Measurements from ENCODE around the gene SRGAP3.

SRGAP3 gene

GRCh38 chr3:9223672-9224071 lies 25.8 kb downstream of the SRGAP3 start:
- no peak for TF ChIP-seq EZH2phosphoT487 (IDR thresholded peaks at IDR 0.05; ENCODE audit: borderline replicate concordance)
- TF ChIP-seq, protein P1, sequence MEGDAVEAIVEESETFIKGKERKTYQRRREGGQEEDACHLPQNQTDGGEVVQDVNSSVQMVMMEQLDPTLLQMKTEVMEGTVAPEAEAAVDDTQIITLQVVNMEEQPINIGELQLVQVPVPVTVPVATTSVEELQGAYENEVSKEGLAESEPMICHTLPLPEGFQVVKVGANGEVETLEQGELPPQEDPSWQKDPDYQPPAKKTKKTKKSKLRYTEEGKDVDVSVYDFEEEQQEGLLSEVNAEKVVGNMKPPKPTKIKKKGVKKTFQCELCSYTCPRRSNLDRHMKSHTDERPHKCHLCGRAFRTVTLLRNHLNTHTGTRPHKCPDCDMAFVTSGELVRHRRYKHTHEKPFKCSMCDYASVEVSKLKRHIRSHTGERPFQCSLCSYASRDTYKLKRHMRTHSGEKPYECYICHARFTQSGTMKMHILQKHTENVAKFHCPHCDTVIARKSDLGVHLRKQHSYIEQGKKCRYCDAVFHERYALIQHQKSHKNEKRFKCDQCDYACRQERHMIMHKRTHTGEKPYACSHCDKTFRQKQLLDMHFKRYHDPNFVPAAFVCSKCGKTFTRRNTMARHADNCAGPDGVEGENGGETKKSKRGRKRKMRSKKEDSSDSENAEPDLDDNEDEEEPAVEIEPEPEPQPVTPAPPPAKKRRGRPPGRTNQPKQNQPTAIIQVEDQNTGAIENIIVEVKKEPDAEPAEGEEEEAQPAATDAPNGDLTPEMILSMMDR (conservative IDR thresholded peaks at IDR 0.05; ENCODE audit: low read length), result no peak
- H3K27me3 ChIP-seq (ENCODE audit: insufficient read depth, low read length, poor library complexity, severe bottlenecking), result no peaks in the 10 kb centered on the region
- no peaks in the 10 kb centered on the region for H4K20me1 ChIP-seq (ENCODE audit: insufficient read depth, low read length, poor library complexity, severe bottlenecking)
- H3K4me3 ChIP-seq (ENCODE audit: low read length, poor library complexity, severe bottlenecking), result no peak overlapping the region
- H3K79me2 ChIP-seq (ENCODE audit: insufficient read depth, low read length), result peaks cover 82% of the 10 kb centered on the region
- H3K9me3 ChIP-seq (ENCODE audit: insufficient read depth, low read depth, low read length), result no peaks in the 10 kb centered on the region
- no peak overlapping the region for H2AFZ ChIP-seq (ENCODE audit: low read length)
- H3K4me2 ChIP-seq (ENCODE audit: low read depth, low read length, poor library complexity, severe bottlenecking), result no peak overlapping the region
- no peaks in the 10 kb centered on the region for H3K36me3 ChIP-seq (ENCODE audit: insufficient read depth, low read length)
- H3K9me2 ChIP-seq (replicated peaks; ENCODE audit: low read depth, low read length), result no peaks in the 10 kb centered on the region
- no peaks in the 10 kb centered on the region for H3F3A ChIP-seq (ENCODE audit: low read depth)
- H3K4me1 ChIP-seq (ENCODE audit: insufficient read depth, low read length, poor library complexity, severe bottlenecking), result peaks cover 44% of the 10 kb centered on the region
- no peak overlapping the region for H3K9ac ChIP-seq (ENCODE audit: low read depth, low read length, poor library complexity, severe bottlenecking)

DNA sequence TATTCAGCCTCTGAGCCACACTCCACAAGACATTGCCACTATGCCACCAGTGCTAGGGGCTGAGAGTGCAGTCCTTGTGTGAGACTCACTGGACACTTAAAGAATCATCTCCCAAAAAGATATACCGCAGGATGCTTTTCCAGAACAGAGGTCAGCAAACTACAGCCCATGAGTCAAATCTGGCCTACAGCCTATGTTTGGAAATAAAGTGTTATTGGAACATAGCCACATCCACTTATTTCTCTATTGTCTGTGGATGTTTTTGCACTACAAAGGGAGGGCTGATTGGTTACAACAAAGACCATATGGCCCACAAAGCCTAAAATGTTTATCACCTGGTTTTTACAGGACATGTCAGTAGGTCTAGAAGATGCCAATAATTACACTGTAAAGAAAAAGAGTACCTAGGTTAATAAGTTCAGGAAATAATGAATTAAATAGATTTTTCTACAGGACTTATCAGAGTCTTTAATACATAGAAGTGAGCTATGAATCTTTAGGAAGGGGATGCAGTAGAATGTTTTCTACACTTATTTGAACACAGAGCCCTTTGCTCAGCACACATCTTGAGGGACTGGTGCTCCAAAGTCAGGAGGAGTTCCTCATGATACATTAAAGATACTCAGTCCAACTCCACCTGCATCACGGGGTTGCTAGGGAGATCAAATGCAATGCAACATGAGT lies 26.3 kb downstream of the SRGAP3 start:
- Histone ChIP-seq H3K4me1 (ENCODE audit: insufficient read depth, low read length, poor library complexity, severe bottlenecking) (peaks cover 39% of the 10 kb centered on the region), H3F3A (ENCODE audit: low read depth) (no peaks in the 10 kb centered on the region), H2AFZ (ENCODE audit: low read length) (no peak overlapping the region), H3K9me2 (replicated peaks; ENCODE audit: low read depth, low read length) (no peaks in the 10 kb centered on the region), H3K4me3 (ENCODE audit: low read length, poor library complexity, severe bottlenecking) (no peak overlapping the region), H4K20me1 (ENCODE audit: insufficient read depth, low read length, poor library complexity, severe bottlenecking) (no peaks in the 10 kb centered on the region), H3K9ac (ENCODE audit: low read depth, low read length, poor library complexity, severe bottlenecking) (no peak overlapping the region), H3K79me2 (ENCODE audit: insufficient read depth, low read length) (peaks cover 80% of the 10 kb centered on the region), H3K27me3 (ENCODE audit: insufficient read depth, low read length, poor library complexity, severe bottlenecking) (no peaks in the 10 kb centered on the region), H3K36me3 (ENCODE audit: insufficient read depth, low read length) (no peaks in the 10 kb centered on the region), H3K4me2 (ENCODE audit: low read depth, low read length, poor library complexity, severe bottlenecking) (no peak overlapping the region), H3K9me3 (ENCODE audit: insufficient read depth, low read depth, low read length) (no peaks in the 10 kb centered on the region)
- TF ChIP-seq, protein P1 (conservative IDR thresholded peaks at IDR 0.05; ENCODE audit: low read length), result no peak
- TF ChIP-seq EZH2phosphoT487 (IDR thresholded peaks at IDR 0.05; ENCODE audit: borderline replicate concordance), result no peak

DNA sequence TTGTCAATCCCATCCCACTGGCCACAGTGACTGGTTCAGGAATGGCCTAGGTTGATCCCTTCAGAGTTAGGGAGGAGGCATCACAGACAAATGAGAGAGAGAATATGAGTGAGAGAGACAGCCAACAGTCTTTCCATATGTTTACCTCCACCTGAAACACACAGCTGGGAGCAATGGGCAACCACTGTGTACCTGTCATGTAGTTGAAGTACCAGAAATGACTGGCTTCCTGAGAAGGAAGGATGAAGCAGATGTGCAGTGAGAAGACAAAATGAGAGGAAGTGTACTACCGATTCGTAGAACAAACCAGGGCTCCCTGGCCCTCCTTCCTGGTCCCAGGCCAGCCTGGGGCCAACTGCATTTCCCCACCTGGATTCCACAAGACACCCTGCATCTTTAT lies 27.4 kb downstream of the SRGAP3 start:
- Histone ChIP-seq H3F3A (ENCODE audit: low read depth) (no peaks in the 10 kb centered on the region), H3K27me3 (ENCODE audit: insufficient read depth, low read length, poor library complexity, severe bottlenecking) (no peaks in the 10 kb centered on the region), H3K36me3 (ENCODE audit: insufficient read depth, low read length) (no peaks in the 10 kb centered on the region), H3K4me1 (ENCODE audit: insufficient read depth, low read length, poor library complexity, severe bottlenecking) (peaks cover 39% of the 10 kb centered on the region), H3K4me2 (ENCODE audit: low read depth, low read length, poor library complexity, severe bottlenecking) (no peak overlapping the region), H3K9me2 (replicated peaks; ENCODE audit: low read depth, low read length) (no peaks in the 10 kb centered on the region), H3K9ac (ENCODE audit: low read depth, low read length, poor library complexity, severe bottlenecking) (no peak overlapping the region), H3K9me3 (ENCODE audit: insufficient read depth, low read depth, low read length) (no peaks in the 10 kb centered on the region), H2AFZ (ENCODE audit: low read length) (no peak overlapping the region), H3K4me3 (ENCODE audit: low read length, poor library complexity, severe bottlenecking) (no peak overlapping the region), H3K79me2 (ENCODE audit: insufficient read depth, low read length) (peaks cover 81% of the 10 kb centered on the region), H4K20me1 (ENCODE audit: insufficient read depth, low read length, poor library complexity, severe bottlenecking) (no peaks in the 10 kb centered on the region)
- TF ChIP-seq, protein P1 (conservative IDR thresholded peaks at IDR 0.05; ENCODE audit: low read length), result no peak
- no peak for TF ChIP-seq EZH2phosphoT487 (IDR thresholded peaks at IDR 0.05; ENCODE audit: borderline replicate concordance)

Data from Loucy (cell line).